ENCODE results near the gene CAPN12. TPM values are rescaled to one million over a fixed set of nuclear protein-coding genes. Genes with fewer than 3 reads are reported as not detected.

Gene CAPN12
- total RNA-seq, 1 experiment from 2014 or later = 8.8 TPM

DNA sequence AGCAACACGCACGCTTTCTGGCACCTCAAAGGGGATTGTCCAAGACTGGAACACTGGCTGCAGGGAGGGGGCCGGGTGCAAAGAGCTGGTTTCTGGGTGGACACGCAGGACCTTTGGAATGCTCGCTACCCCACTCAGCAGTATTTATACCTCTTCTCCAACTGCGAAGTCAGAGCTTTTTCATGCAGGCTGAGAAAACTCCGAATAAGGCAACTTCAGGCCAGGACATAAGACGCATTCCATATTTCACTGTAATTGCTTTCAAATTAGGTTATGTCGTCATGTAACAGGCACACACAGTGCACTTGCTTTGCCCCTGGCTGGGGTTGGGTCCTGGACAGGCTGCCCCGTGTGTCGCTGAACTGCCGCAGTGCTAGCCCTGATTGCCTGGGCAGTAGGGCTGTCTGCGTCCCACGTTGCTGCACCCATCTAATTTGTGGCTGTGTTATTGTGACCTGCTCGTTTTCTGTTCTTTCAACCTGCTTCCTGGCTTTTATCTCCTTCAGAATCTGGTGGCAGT lies 52.3 kb downstream of the CAPN12 start:
- CTCF ChIA-PET = interaction anchor here (0.7 to 1.0 kb wide), 2 partner anchors 53 to 57 kb away, joined by 3 read pairs; no protein-coding TSS in a partner anchor
- Histone ChIP-seq H4K20me1 (ENCODE audit: insufficient read depth) (no peaks in the 10 kb centered on the region), H3K4me3 (replicated peaks in 1 of 2; ENCODE audit: low read depth in 1 of 2, low read length in 2 of 2) (peak overlapping the region; percentile 30 to 48), H3K79me2 (ENCODE audit: insufficient read depth, low read length) (peaks cover 100% of the 10 kb centered on the region), H3K27ac (ENCODE audit: low read depth, low read length) (peak overlapping the region; percentile 96), H3K27me3 (ENCODE audit: insufficient read depth, low read length) (no peaks in the 10 kb centered on the region), H3K36me3 (ENCODE audit: control insufficient read depth in 1 of 2, insufficient read depth in 2 of 2, low read length in 2 of 2) (peaks cover 2 to 43% of the 10 kb centered on the region in 2 experiments; a peak in 2 of 4 replicates), H3K9me3 (ENCODE audit: control insufficient read depth in 1 of 2, insufficient read depth in 1 of 2, low read depth in 1 of 2, low read length in 2 of 2) (no peaks in the 10 kb centered on the region), H3K4me2 (ENCODE audit: low read length) (peak overlapping the region; percentile 86), H3K4me1 (ENCODE audit: control insufficient read depth in 1 of 2, insufficient read depth in 2 of 2, low read length in 2 of 2) (peaks cover 76 to 100% of the 10 kb centered on the region in 2 experiments), H2AFZ (ENCODE audit: low read depth, low read length, poor library complexity, severe bottlenecking) (no peak overlapping the region), H3K9ac (ENCODE audit: low read length) (peak overlapping the region; percentile 83), H3K9me2 (ENCODE audit: insufficient read depth) (no peaks in the 10 kb centered on the region)
- intact Hi-C loops (cut with micrococcal nuclease) = no loop called here
- POLR2A ChIA-PET = interaction anchor here (0.7 to 2.9 kb wide), 5 partner anchors 9 to 289 kb away, joined by 3 to 25 read pairs (median 3); partner anchors contain the start of genes ACTN4 and FAM98C
- no TSS peak for BruUV-seq (replicated peaks)
- RAD21 ChIA-PET (ENCODE audit: low non-redundant PET in 1 of 2, low total read pairs in 2 of 2, uncharacterized antibody in 2 of 2, unreplicated experiment in 2 of 2) = no interaction called here
- ATAC-seq (peak; percentile 48), DNase-seq (ENCODE audit: low read depth, low spot score) (peak; percentile 78)
- TF ChIP-seq, protein P1, sequence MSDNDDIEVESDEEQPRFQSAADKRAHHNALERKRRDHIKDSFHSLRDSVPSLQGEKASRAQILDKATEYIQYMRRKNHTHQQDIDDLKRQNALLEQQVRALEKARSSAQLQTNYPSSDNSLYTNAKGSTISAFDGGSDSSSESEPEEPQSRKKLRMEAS (IDR thresholded peaks at IDR 0.05) = peak; percentile 53
- TF ChIP-seq SP1 (IDR thresholded peaks at IDR 0.05; ENCODE audit: low read depth) = peak; percentile 57
- TF ChIP-seq, protein P2, sequence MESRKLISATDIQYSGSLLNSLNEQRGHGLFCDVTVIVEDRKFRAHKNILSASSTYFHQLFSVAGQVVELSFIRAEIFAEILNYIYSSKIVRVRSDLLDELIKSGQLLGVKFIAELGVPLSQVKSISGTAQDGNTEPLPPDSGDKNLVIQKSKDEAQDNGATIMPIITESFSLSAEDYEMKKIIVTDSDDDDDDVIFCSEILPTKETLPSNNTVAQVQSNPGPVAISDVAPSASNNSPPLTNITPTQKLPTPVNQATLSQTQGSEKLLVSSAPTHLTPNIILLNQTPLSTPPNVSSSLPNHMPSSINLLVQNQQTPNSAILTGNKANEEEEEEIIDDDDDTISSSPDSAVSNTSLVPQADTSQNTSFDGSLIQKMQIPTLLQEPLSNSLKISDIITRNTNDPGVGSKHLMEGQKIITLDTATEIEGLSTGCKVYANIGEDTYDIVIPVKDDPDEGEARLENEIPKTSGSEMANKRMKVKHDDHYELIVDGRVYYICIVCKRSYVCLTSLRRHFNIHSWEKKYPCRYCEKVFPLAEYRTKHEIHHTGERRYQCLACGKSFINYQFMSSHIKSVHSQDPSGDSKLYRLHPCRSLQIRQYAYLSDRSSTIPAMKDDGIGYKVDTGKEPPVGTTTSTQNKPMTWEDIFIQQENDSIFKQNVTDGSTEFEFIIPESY (IDR thresholded peaks at IDR 0.05; ENCODE audit: extremely low read depth, insufficient replicate concordance, low read length) = no peak
- TF ChIP-seq EZH2phosphoT487 (IDR thresholded peaks at IDR 0.05; ENCODE audit: borderline replicate concordance) = no peak
- TF ChIP-seq, protein P3, sequence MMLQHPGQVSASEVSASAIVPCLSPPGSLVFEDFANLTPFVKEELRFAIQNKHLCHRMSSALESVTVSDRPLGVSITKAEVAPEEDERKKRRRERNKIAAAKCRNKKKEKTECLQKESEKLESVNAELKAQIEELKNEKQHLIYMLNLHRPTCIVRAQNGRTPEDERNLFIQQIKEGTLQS (IDR thresholded peaks at IDR 0.05) = no peak
- TF ChIP-seq FOSL1 (IDR thresholded peaks at IDR 0.05; ENCODE audit: low read depth) = peak; percentile 41; the same call in 1 of the 2 replicates
- TF ChIP-seq CEBPB (IDR thresholded peaks at IDR 0.05; ENCODE audit: low read depth) = no peak
- TF ChIP-seq ZFX (IDR thresholded peaks at IDR 0.05) = no peak
- peak; percentile 38; the same call in 1 of the 2 replicates for TF ChIP-seq POLR2AphosphoS5 (IDR thresholded peaks at IDR 0.05; ENCODE audit: low read depth, low read length)
- TF ChIP-seq, protein P4, sequence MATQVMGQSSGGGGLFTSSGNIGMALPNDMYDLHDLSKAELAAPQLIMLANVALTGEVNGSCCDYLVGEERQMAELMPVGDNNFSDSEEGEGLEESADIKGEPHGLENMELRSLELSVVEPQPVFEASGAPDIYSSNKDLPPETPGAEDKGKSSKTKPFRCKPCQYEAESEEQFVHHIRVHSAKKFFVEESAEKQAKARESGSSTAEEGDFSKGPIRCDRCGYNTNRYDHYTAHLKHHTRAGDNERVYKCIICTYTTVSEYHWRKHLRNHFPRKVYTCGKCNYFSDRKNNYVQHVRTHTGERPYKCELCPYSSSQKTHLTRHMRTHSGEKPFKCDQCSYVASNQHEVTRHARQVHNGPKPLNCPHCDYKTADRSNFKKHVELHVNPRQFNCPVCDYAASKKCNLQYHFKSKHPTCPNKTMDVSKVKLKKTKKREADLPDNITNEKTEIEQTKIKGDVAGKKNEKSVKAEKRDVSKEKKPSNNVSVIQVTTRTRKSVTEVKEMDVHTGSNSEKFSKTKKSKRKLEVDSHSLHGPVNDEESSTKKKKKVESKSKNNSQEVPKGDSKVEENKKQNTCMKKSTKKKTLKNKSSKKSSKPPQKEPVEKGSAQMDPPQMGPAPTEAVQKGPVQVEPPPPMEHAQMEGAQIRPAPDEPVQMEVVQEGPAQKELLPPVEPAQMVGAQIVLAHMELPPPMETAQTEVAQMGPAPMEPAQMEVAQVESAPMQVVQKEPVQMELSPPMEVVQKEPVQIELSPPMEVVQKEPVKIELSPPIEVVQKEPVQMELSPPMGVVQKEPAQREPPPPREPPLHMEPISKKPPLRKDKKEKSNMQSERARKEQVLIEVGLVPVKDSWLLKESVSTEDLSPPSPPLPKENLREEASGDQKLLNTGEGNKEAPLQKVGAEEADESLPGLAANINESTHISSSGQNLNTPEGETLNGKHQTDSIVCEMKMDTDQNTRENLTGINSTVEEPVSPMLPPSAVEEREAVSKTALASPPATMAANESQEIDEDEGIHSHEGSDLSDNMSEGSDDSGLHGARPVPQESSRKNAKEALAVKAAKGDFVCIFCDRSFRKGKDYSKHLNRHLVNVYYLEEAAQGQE (IDR thresholded peaks at IDR 0.05; ENCODE audit: low read depth) = no peak
- TF ChIP-seq, protein P5, sequence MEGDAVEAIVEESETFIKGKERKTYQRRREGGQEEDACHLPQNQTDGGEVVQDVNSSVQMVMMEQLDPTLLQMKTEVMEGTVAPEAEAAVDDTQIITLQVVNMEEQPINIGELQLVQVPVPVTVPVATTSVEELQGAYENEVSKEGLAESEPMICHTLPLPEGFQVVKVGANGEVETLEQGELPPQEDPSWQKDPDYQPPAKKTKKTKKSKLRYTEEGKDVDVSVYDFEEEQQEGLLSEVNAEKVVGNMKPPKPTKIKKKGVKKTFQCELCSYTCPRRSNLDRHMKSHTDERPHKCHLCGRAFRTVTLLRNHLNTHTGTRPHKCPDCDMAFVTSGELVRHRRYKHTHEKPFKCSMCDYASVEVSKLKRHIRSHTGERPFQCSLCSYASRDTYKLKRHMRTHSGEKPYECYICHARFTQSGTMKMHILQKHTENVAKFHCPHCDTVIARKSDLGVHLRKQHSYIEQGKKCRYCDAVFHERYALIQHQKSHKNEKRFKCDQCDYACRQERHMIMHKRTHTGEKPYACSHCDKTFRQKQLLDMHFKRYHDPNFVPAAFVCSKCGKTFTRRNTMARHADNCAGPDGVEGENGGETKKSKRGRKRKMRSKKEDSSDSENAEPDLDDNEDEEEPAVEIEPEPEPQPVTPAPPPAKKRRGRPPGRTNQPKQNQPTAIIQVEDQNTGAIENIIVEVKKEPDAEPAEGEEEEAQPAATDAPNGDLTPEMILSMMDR (IDR thresholded peaks at IDR 0.05 in 2 of 3, conservative IDR thresholded peaks at IDR 0.05 in 1 of 3; ENCODE audit: borderline replicate concordance in 1 of 3, insufficient read depth in 1 of 3, low read depth in 2 of 3, low read length in 2 of 3) = no peak
- no peak for TF ChIP-seq RAD21 (IDR thresholded peaks at IDR 0.05; ENCODE audit: low read depth)
- TF ChIP-seq EGR1 (IDR thresholded peaks at IDR 0.05; ENCODE audit: low read depth) = no peak
- no peak for TF ChIP-seq ZNF274 (IDR thresholded peaks at IDR 0.05; ENCODE audit: low read depth, low read length)
- TF ChIP-seq YY1 (IDR thresholded peaks at IDR 0.05; ENCODE audit: extremely low read depth, insufficient replicate concordance, low read depth, low read length) = no peak
- TF ChIP-seq EZH2 (IDR thresholded peaks at IDR 0.05) = no peak
- no peak for TF ChIP-seq ELF1 (IDR thresholded peaks at IDR 0.05; ENCODE audit: borderline replicate concordance, low read depth)
- TF ChIP-seq SRF (IDR thresholded peaks at IDR 0.05; ENCODE audit: low read depth) = peak; percentile 67; the same call in 1 of the 2 replicates
- TF ChIP-seq JUND (IDR thresholded peaks at IDR 0.05) = peak; percentile 32; the same call in 1 of the 2 replicates
- no peak for TF ChIP-seq TCF7L2 (IDR thresholded peaks at IDR 0.05; ENCODE audit: borderline replicate concordance, extremely low read depth, insufficient read depth, insufficient read length)
